ENCODE results near the gene KIF16B. TPM values are rescaled to one million over a fixed set of nuclear protein-coding genes. Genes with fewer than 3 reads are reported as not detected.

Gene KIF16B
- total and polyA plus RNA-seq, 2 of the 13 experiments (the other 11 are each of a cell fraction or from before 2014, with no cell fraction given) = 6.9 to 18.0 TPM

GRCh38 chr20:16353417-16353781 lies 219.8 kb downstream of the KIF16B start:
- 89% methylated on average over 1 of the region's 1 CpG for WGBS (ENCODE audit: low lambda C conversion rate)
- Histone ChIP-seq H4K20me1 (ENCODE audit: insufficient read depth, low read length) (no peaks in the 10 kb centered on the region), H3K27me3 (ENCODE audit: control insufficient read depth in 1 of 2, insufficient read depth in 2 of 2, low read length in 2 of 2) (no peaks in the 10 kb centered on the region), H3K4me2 (ENCODE audit: low read depth, low read length) (no peak overlapping the region), H3K9me3 (ENCODE audit: low read length) (no peaks in the 10 kb centered on the region), H3K27ac (ENCODE audit: extremely low read length, insufficient read depth, low read length) (no peak overlapping the region), H3K9ac (ENCODE audit: insufficient read depth, low read depth, low read length) (no peak overlapping the region), H3K36me3 (replicated peaks in 1 of 2; ENCODE audit: control insufficient read depth in 1 of 2, insufficient read depth in 2 of 2, low read length in 2 of 2) (no peaks in the 10 kb centered on the region), H2AFZ (ENCODE audit: low read length) (no peak overlapping the region), H3K79me2 (ENCODE audit: insufficient read depth, low read length) (no peaks in the 10 kb centered on the region), H3K4me1 (ENCODE audit: insufficient read depth, low read length) (no peaks in the 10 kb centered on the region), H3K4me3 (replicated peaks in 1 of 3; ENCODE audit: insufficient read depth in 1 of 3, low read depth in 2 of 3, low read length in 3 of 3) (no peak overlapping the region)
- DNase-seq (ENCODE audit: low spot score) = no peak
- in situ Hi-C loops (cut with HindIII; ENCODE audit: extremely low pct_ligation_motif_present, low pct_unique_long_range_greater_than_20kb) = no loop called here
- intact Hi-C loops (cut with micrococcal nuclease; ENCODE audit: unreplicated experiment) = no loop called here
- no TSS peak for BruUV-seq (replicated peaks)
- ChIA-PET CTCF (ENCODE audit: low intra/inter-chr PET ratio, low total read pairs) (interaction anchor here (1.7 kb wide), 1 partner anchor 123 kb away, joined by 8 read pairs; no protein-coding TSS in a partner anchor), POLR2A (no interaction called here)
- no peak for ATAC-seq
- TF ChIP-seq ZNF629 (CRISPR knock-in tag; conservative IDR thresholded peaks at IDR 0.05) (peak; percentile 59; the same call in 1 of the 2 replicates), TCF12 (IDR thresholded peaks at IDR 0.05) (no peak), TCF12 (CRISPR knock-in tag; IDR thresholded peaks at IDR 0.05) (no peak), ZKSCAN8 (CRISPR knock-in tag; IDR thresholded peaks at IDR 0.05; ENCODE audit: borderline replicate concordance) (no peak), NR1H2 (CRISPR knock-in tag; IDR thresholded peaks at IDR 0.05; ENCODE audit: borderline replicate concordance, low read depth) (no peak)
- TF ChIP-seq, protein P1, sequence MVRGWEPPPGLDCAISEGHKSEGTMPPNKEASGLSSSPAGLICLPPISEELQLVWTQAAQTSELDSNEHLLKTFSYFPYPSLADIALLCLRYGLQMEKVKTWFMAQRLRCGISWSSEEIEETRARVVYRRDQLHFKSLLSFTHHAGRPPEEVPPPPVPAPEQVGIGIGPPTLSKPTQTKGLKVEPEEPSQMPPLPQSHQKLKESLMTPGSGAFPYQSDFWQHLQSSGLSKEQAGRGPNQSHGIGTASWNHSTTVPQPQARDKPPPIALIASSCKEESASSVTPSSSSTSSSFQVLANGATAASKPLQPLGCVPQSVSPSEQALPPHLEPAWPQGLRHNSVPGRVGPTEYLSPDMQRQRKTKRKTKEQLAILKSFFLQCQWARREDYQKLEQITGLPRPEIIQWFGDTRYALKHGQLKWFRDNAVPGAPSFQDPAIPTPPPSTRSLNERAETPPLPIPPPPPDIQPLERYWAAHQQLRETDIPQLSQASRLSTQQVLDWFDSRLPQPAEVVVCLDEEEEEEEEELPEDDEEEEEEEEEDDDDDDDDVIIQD (CRISPR knock-in tag; IDR thresholded peaks at IDR 0.05; ENCODE audit: low read depth) = no peak
- FAIRE-seq = no peak

DNA sequence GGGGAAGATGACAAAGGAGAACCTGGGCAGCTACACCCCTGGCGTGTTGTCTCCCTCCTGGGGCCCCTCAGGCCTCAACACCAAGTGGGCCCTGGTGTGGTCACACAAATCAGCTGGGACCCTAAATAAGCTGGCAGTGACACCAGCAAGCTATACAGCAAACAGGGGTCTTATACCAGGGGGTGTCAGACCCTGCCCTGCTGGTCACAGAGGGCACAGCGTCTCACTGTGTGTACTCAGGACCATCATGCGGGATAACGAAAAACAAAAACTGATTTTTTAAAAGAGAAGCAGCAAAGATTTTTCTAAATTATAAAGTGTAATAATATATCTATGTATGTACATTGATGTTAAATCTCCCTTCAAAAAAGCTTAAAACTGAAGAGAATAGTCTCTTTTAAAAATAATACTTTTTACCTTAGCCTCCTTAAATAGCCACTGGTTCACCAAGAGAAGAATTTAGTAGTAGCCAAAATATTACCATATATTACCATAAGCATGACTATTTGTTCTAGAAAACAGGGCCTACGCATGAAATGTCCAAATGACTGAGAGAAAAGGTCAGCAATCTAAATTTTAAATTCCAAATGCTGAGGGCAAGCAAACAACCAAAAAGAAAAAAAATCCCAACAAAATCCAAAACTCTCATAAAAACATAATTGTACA lies 220.4 kb downstream of the KIF16B start:
- no TSS peak for BruUV-seq (replicated peaks)
- no peaks in the 10 kb centered on the region for H3K9me3 ChIP-seq (ENCODE audit: low read length)
- H3K4me2 ChIP-seq (ENCODE audit: low read depth, low read length) = no peak overlapping the region
- ChIA-PET CTCF (ENCODE audit: low intra/inter-chr PET ratio, low total read pairs) (interaction anchor here (1.7 kb wide), 1 partner anchor 123 kb away, joined by 8 read pairs; no protein-coding TSS in a partner anchor), POLR2A (no interaction called here)
- DNase-seq (ENCODE audit: low spot score) (no peak), FAIRE-seq (no peak), ATAC-seq (peak; percentile 42; the same call in 2 of the 3 replicates)
- no peaks in the 10 kb centered on the region for H4K20me1 ChIP-seq (ENCODE audit: insufficient read depth, low read length)
- TF ChIP-seq ZNF878 (CRISPR knock-in tag; IDR thresholded peaks at IDR 0.05) = no peak
- H2AFZ ChIP-seq (ENCODE audit: low read length) = no peak overlapping the region
- no peak overlapping the region for H3K27ac ChIP-seq (ENCODE audit: extremely low read length, insufficient read depth, low read length)
- WGBS (ENCODE audit: low lambda C conversion rate) = 92% methylated on average over 5 of the region's 5 CpGs
- H3K4me1 ChIP-seq (ENCODE audit: insufficient read depth, low read length) = no peaks in the 10 kb centered on the region
- H3K9ac ChIP-seq (ENCODE audit: insufficient read depth, low read depth, low read length) = no peak overlapping the region
- no peaks in the 10 kb centered on the region for H3K36me3 ChIP-seq (replicated peaks in 1 of 2; ENCODE audit: control insufficient read depth in 1 of 2, insufficient read depth in 2 of 2, low read length in 2 of 2)
- in situ Hi-C loops (cut with HindIII; ENCODE audit: extremely low pct_ligation_motif_present, low pct_unique_long_range_greater_than_20kb) = no loop called here
- no peak overlapping the region for H3K4me3 ChIP-seq (replicated peaks in 1 of 3; ENCODE audit: insufficient read depth in 1 of 3, low read depth in 2 of 3, low read length in 3 of 3)
- H3K27me3 ChIP-seq (ENCODE audit: control insufficient read depth in 1 of 2, insufficient read depth in 2 of 2, low read length in 2 of 2) = no peaks in the 10 kb centered on the region
- no peaks in the 10 kb centered on the region for H3K79me2 ChIP-seq (ENCODE audit: insufficient read depth, low read length)
- intact Hi-C loops (cut with micrococcal nuclease; ENCODE audit: unreplicated experiment) = loop anchor here (1.0 kb wide), 1 partner anchor 123 kb away; no protein-coding TSS in a partner anchor
